Pons (tissue), 1 donor: ENCODE measurements around the gene SMIM20.
A peak's percentile ranks its signal among the peaks of the same experiment; 100 is the strongest.
"Not testable (repeated sequence)": the region's sequence is repeated elsewhere in the genome, so short reads cannot be mapped to it uniquely, and the experiment has no call there.

ENCODE experiments used
- DNase-seq: peaks from one replicate; pipeline ENCODE4 v3.0.0-alpha.2; 2016; ENCODE audit warnings: low spot score

The SMIM20 gene

GRCh38 chr4:25913851-25914669 lies at the start of gene SMIM20:
TSS of gene SMIM20 (plus strand) at chr4:25914220. CDS start at chr4:25914314, 94 bp downstream.
- DNase-seq = peak; percentile 93

GRCh38 chr4:25865586-25865985 lies 48.4 kb upstream of the SMIM20 start:
- DNase-seq = no peak

GRCh38 chr4:25866401-25866800 lies 47.6 kb upstream of the SMIM20 start:
- not testable (repeated sequence) for DNase-seq

GRCh38 chr4:25867781-25868294 lies 46.2 kb upstream of the SMIM20 start:
- DNase-seq = no peak

- DNase-seq = no peak
These were observed 43.9 kb upstream of the SMIM20 start for GRCh38 chr4:25870081-25870480.

- DNase-seq = no peak
These were observed 41.0 kb upstream of the SMIM20 start for GRCh38 chr4:25872851-25873631.

GRCh38 chr4:25873632-25874129 lies 40.3 kb upstream of the SMIM20 start:
- no peak for DNase-seq

GRCh38 chr4:25874655-25875054 lies 39.4 kb upstream of the SMIM20 start:
- no peak for DNase-seq

- no peak for DNase-seq
These were observed 38.7 kb upstream of the SMIM20 start for GRCh38 chr4:25875281-25875745.

GRCh38 chr4:25878676-25879075 lies 35.3 kb upstream of the SMIM20 start:
- DNase-seq = no peak

- DNase-seq = no peak
These were observed 34.9 kb upstream of the SMIM20 start for GRCh38 chr4:25879091-25879584.

GRCh38 chr4:25879587-25879986 lies 34.4 kb upstream of the SMIM20 start:
- no peak for DNase-seq

GRCh38 chr4:25879991-25880651 lies 33.9 kb upstream of the SMIM20 start:
- no peak for DNase-seq

GRCh38 chr4:25881193-25881592 lies 32.8 kb upstream of the SMIM20 start:
- no peak for DNase-seq

- no peak for DNase-seq
These were observed 31.8 kb upstream of the SMIM20 start for GRCh38 chr4:25882226-25882625.

GRCh38 chr4:25883565-25883964 lies 30.5 kb upstream of the SMIM20 start:
- no peak for DNase-seq

GRCh38 chr4:25884031-25884782 lies 29.8 kb upstream of the SMIM20 start:
- DNase-seq = no peak

- DNase-seq = no peak
These were observed 25.2 kb upstream of the SMIM20 start for GRCh38 chr4:25888781-25889180.

- DNase-seq = no peak
These were observed 24.2 kb upstream of the SMIM20 start for GRCh38 chr4:25889589-25890503.
